Stimulated activated CD8-positive, alpha-beta memory T cell treated with anti-CD3 and anti-CD28 coated beads, Interleukin-12 subunit alpha, Interleukin-12 subunit beta, amount 100 ng/mL, for 1 hour (primary cell): ENCODE measurements around the gene KIF1A.
"Not testable (repeated sequence)": the region's sequence is repeated elsewhere in the genome, so short reads cannot be mapped to it uniquely, and the experiment has no call there.

Experiments used
- DNase-seq: peaks from one replicate; pipeline ENCODE4 v3.0.0-alpha.2; 2020; ENCODE audit warnings: low read depth

The KIF1A gene

GRCh38 chr2:240701091-240701735, 118.8 kb downstream of the KIF1A start:
- DNase-seq, result no peak

- not testable (repeated sequence) for DNase-seq
Observed at GRCh38 chr2:240700616-240701015, 119.4 kb downstream of the KIF1A start.

- DNase-seq, result not testable (repeated sequence)
Observed at GRCh38 chr2:240699835-240700234, 120.2 kb downstream of the KIF1A start.

- not testable (repeated sequence) for DNase-seq
Observed at GRCh38 chr2:240698852-240699561, 121.0 kb downstream of the KIF1A start.

- not testable (repeated sequence) for DNase-seq
Observed at GRCh38 chr2:240696469-240696868, 123.5 kb downstream of the KIF1A start.

GRCh38 chr2:240695593-240695992, 124.4 kb downstream of the KIF1A start:
- DNase-seq, result not testable (repeated sequence)

DNA sequence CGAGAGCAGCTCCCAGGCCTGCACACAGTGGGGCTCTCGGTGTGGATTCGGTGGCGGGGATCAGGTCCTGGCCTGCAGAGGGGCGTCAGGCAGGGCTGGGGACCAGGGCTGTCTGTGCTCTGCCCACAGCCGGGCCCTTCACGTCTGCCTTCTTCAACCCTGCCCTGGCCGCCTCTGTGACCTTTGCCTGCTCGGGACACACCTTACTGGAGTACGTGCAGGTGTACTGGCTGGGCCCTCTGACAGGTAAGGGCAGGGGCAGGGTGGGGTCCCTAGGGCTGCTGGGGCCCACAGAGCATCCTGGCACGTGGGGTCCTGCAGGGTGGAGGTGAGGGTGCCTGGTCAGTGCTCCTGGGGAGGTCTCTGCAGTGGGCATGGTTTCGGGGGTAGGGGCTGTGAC, 125.7 kb downstream of the KIF1A start:
- not testable (repeated sequence) for DNase-seq

DNA sequence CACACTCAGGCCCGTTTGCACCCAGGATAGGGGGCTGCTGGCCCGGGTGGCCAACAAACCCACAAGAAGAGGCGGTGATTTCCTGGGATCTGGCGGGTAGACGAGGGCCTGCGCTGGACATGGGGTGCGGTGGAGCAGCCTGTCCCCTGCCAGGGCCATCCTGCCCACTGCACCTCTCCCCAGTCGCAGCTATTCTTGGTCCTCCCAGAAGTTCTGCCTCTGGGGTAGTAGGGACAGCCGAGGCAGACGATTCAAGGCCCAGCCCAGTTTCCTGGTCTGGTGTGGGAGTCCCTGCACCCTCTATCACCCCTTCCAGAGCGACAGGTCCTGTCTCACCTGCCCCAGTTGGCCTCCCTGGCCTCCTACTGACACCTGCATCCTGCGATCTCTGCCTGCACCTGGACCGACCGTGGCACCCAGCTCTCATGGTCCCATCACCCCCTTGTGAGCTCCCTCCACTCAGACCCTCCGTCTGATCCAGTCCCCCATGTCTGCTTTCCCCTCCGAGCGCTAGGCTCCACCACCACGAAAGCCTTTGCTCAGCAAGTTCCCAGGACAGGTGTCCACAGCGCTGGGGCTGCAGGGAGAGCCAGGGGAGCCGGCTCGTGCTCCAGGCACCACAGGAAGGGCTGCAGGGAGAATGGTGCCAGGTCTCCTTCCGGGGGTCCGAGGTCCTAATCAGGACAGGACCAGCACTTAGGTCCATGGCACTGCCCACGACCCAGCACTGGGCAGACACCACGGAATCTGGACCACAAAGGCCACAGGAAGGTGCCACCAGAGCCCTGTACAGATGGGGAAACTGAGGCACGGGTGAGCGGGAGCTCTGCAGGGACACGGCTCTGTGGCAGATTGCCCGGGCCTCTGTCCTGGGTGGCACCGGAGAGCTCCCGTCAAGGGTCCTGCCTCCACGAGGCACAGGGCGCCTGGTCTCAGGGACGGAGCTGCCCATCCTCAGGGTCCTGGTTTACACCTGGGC, 127.1 kb downstream of the KIF1A start:
- DNase-seq, result not testable (repeated sequence)

DNA sequence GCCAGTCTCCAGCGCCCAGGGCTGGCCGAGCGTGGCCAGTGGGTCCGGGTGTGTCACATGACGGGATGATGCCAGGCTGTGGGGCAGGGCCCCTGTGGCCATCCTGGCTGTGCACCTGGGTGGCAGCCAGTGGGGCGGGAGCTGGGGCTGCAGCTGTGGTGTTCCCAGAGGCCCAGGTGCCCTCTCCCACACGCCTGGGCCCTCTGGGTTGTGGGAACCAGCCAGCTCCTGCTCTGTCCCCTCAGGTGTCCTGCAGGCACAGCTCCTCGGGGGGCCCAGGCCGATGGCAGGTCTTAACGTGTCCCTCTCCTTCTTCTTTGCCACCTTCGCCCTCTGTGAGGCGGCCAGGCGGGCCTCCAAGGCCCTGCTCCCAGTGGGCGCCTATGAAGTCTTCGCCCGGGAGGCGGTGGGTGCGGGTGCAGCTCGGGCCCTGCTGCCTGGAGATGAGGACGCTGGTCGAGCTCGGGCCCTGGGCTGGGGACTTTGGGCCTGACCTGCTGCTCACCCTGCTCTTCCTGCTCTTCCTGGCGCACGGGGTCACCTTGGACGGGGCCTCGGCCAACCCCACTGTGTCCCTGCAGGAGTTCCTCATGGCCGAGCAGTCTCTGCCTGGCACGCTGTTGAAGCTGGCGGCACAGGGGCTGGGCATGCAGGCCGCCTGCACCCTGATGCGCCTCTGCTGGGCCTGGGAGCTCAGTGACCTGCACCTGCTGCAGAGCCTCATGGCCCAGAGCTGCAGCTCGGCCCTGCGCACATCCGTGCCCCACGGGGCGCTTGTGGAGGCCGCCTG, 128.2 kb downstream of the KIF1A start, which contains the start of gene AQP12A:
Gene AQP12A (plus strand): TSS at position 236 of the 790 bp plus-strand sequence. CDS start 48 bp downstream, at position 284.
- DNase-seq, result not testable (repeated sequence)

DNA sequence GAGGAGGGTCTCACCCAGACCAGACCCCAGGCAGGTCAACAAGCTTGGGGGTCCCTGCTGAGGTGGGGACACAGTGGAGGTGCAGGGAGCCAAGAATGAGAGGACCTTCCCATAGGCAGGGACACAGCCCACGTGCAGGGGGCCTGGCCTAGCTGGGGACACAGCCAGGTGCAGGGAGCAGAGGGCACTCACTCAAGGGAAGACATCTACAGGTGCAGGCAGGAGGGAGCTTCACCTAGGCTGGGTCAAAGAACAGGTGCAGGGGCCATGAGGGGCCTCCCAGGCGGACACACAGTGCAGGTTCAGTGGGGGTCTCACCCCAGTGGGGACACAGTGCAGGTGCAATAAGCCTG, 129.0 kb downstream of the KIF1A start:
- DNase-seq, result not testable (repeated sequence)

DNA sequence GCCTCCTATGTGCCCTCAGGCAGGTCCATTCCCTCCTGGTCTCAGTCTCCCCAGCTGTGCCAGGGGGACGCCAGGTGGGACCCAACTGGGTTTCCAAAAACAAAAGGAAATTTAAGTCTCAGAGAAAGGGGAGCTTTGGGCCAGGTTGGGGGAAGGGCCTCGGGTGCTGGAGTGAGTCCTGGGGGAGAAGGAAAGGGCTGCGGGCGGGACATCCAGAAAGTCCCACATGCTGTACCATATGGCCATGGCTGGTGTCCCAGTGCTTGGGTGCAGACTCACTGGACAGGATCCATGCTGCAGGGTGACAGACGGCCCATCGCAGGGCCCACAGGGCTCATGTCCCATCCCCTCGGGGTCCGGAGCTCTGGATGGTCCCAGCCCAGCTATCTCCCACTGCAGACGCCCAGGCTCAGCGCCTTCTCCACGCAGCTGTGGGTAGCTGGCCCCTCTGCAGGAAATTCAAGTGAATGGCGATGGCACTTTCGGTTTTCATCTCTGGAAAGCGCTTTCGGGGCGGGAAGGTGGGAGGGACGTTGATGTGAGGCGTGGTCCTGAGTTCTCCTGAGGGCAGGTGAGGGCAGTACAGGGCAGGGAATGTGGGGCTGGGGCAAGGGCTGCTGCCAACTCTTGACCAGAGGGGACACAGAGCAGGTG, 129.5 kb downstream of the KIF1A start:
- DNase-seq, result not testable (repeated sequence)

GRCh38 chr2:240689975-240690374, 130.0 kb downstream of the KIF1A start:
- DNase-seq, result no peak

DNA sequence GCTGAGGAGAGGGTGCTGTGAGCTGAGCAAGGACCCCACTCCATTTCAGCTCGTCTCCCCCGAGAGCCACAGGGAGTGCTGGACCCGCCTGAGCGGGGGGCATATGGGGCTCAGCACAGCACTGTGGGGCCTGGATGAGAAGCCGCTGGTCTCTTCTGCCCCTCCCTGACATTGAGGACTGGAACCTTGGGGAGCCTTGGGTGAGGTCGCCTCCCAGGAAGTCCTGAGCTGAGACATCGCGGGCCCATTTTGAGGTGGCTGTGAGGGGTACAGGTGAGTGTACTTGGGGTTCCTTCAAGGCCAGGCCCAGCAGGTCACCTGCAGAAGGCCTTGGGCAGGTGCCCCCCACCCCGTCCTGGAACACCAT, 131.5 kb downstream of the KIF1A start:
- DNase-seq, result no peak

GRCh38 chr2:240687741-240688552, 132.1 kb downstream of the KIF1A start:
- DNase-seq, result no peak

DNA sequence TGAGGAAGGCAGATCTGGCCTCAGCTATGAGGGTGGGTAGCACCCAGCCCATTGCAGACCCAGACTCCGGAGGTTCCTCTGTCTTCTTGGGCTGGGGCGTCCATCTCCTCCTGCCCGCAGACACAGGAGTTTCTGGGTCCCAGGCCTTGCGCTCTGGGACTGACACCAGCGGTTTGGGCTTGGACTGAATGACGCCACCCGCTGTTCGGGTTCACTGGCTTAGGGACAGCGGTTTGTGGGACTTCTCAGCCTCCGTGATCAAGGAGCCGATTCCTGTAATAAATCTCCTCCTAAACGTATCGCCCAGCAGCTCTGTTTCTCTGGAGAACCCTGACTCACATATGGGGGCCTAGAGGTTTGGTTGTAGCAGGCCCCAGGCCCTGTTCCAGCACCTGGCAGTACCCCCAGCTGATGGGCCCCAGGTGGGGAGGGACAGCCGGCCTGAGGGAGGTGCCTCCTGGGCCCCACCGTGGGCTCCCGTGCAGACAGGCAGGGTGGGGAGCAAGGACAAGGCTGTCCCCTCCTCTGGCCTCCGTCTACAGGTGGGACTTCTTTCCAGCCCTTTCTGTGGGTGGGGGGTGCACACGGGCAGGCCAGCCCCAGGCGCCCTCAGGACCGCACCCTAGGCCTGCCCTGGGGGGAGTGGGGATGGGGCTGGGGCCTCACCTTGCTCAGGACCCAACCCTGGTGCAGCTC, 132.8 kb downstream of the KIF1A start:
- no peak for DNase-seq

DNA sequence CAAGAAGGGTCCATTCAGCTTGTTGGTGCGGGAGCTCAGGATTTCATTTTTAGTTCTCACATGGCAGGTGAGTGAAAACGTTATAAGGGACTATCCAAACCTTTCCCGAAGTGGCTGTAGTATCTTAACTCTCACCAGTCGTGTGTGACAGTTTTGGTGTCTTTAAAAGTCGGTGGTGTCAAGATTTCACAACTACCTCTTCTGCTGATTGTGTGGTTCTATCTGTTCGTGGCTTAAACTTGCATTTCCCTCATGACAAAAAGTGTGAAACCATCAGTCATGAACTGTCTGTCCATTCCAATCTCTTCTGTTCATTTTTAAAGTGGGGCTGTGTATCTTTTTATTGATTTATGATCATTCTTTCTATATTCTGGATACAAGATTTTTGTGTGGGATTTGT, 133.6 kb downstream of the KIF1A start:
- no peak for DNase-seq

DNA sequence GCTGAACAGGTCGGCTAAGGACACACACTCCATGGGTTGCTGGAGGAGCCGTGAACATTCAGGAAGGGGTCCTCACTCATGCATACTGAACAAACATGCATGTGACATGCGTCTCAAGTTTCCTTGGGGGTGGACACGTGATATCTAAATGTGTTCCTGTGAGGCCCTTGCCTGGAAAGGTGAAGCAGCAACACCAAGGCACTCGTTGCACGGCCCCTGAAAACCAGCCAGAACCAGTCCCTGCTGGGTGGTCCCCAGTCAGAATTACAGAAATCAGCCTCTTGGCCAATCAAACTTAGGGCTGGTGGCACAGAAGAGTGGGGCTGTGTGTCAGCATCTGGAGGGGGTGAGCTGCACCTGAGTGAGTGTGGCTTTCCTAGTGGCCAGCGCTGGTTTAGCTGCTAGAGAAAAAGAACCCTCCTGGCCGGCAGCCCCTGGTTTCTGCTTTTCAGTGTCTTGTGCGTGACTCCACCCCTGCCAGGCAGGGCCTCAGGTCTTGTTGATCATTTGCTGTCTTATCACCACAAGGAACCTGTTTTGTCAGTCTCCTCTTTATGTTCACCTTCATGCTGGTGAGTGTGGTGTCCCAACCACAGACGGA, 134.1 kb downstream of the KIF1A start:
- no peak for DNase-seq

GRCh38 chr2:240683980-240684728, 135.9 kb downstream of the KIF1A start:
- DNase-seq, result not testable (repeated sequence)
